Measurements from ENCODE around the gene ANKMY1.

GRCh38 chr2:240574386-240575100, 16.8 kb upstream of the ANKMY1 start:
- TF ChIP-seq ZNF280D (tag by site-specific recombination; IDR thresholded peaks at IDR 0.05) (no peak), CTCF (tag by site-specific recombination; IDR thresholded peaks at IDR 0.05) (no peak), ZSCAN16 (tag by site-specific recombination; IDR thresholded peaks at IDR 0.05) (no peak), YY1 (tag by site-specific recombination; IDR thresholded peaks at IDR 0.05) (no peak), ZNF184 (tag by site-specific recombination; IDR thresholded peaks at IDR 0.05) (no peak), HOXA7 (CRISPR knock-in tag; IDR thresholded peaks at IDR 0.05; ENCODE audit: borderline replicate concordance) (no peak), KLF9 (tag by site-specific recombination; IDR thresholded peaks at IDR 0.05; ENCODE audit: low read depth) (no peak), ZNF654 (tag by site-specific recombination; IDR thresholded peaks at IDR 0.05; ENCODE audit: low read depth) (no peak), REPIN1 (tag by site-specific recombination; IDR thresholded peaks at IDR 0.05; ENCODE audit: low read depth) (no peak), ZNF426 (tag by site-specific recombination; IDR thresholded peaks at IDR 0.05) (no peak), ZSCAN5A (tag by site-specific recombination; IDR thresholded peaks at IDR 0.05) (no peak), ZNF292 (tag by site-specific recombination; IDR thresholded peaks at IDR 0.05; ENCODE audit: borderline replicate concordance, low read depth) (no peak), ZNF274 (IDR thresholded peaks at IDR 0.05; ENCODE audit: low read length) (no peak), ZNF274 (tag by site-specific recombination; IDR thresholded peaks at IDR 0.05; ENCODE audit: borderline replicate concordance) (no peak), TCF7L2 (IDR thresholded peaks at IDR 0.05; ENCODE audit: borderline replicate concordance, low read depth, low read length) (no peak)

Measured in HEK293 (cell line).